Caco-2 (cell line): ENCODE results near the gene PRPF38B. TPM values are rescaled to one million over a fixed set of nuclear protein-coding genes. Genes with fewer than 3 reads are reported as not detected.

ENCODE experiments used
- Bru-seq: library from RNA; stranded (reverse); fragments of 400-500 nt; gene quantifications from one replicate; lab custom pipeline; 2021; lab: Mats Ljungman, UMichigan
- BruChase-seq, 2 experiments: library from RNA; stranded (reverse); fragments of 400-500 nt; gene quantifications; one replicate each; lab custom pipeline; 2021; lab: Mats Ljungman, UMichigan
- BruUV-seq: library from RNA; stranded (reverse); fragments of 400-500 nt; replicated peaks from 2 replicates; lab custom pipeline; 2021; lab: Mats Ljungman, UMichigan
- CTCF ChIA-PET: fragments of 300-600 bp; sonication (Branson Sonifier 250); formaldehyde crosslinking; loops from one replicate; lab custom pipeline; 2022; ENCODE audit warnings: antibody characterized with exemption; lab: Charles Lee
- POLR2A ChIA-PET: fragments of 300-600 bp; sonication (Branson Sonifier 250); formaldehyde crosslinking; loops from one replicate; lab custom pipeline; 2022; ENCODE audit warnings: antibody characterized with exemption; lab: Charles Lee
- DNase-seq, 2 experiments: peaks; one replicate each; pipeline versions ENCODE4 v3.0.0 to v3.0.0-alpha.2; 2020 to 2022
- H3K27me3 ChIP-seq: replicated peaks from 2 replicates; pipeline ENCODE4 v1.6.0; 2011; ENCODE audit warnings: low read length; ENCODE audit not compliant: control insufficient read depth, insufficient read depth
- H3K36me3 ChIP-seq: 2 replicates; pipeline ENCODE4 v1.5.1; 2011; ENCODE audit warnings: low read length; ENCODE audit not compliant: control insufficient read depth, insufficient read depth
- H3K4me1 ChIP-seq: fragments of 250-450 bp; sonication (Bioruptor Pico); 2 replicates; pipeline ENCODE4 v1.5.1; 2020; ENCODE audit warnings: mild to moderate bottlenecking
- H3K4me3 ChIP-seq: 2 replicates; pipeline ENCODE4 v1.5.1; 2011; ENCODE audit warnings: low read depth, mild to moderate bottlenecking, control low read depth, low read length
- H3K9me3 ChIP-seq: fragments of 250-450 bp; sonication (Bioruptor Pico); 2 replicates; pipeline ENCODE4 v1.5.1; 2020; ENCODE audit warnings: mild to moderate bottlenecking, moderate library complexity
- H3K27ac Mint-ChIP-seq: one replicate; pipeline ENCODE4 v1.8.0; 2022; ENCODE audit warnings: mixed read lengths; ENCODE audit not compliant: unreplicated experiment
- H3K27me3 Mint-ChIP-seq: one replicate; pipeline ENCODE4 v1.8.0; 2022; ENCODE audit warnings: mixed read lengths; ENCODE audit not compliant: insufficient read depth, unreplicated experiment
- H3K36me3 Mint-ChIP-seq: one replicate; pipeline ENCODE4 v1.8.0; 2022; ENCODE audit warnings: mild to moderate bottlenecking, mixed read lengths; ENCODE audit not compliant: insufficient read depth, unreplicated experiment
- H3K4me1 Mint-ChIP-seq: one replicate; pipeline ENCODE4 v1.8.0; 2022; ENCODE audit warnings: low read depth, mixed read lengths; ENCODE audit not compliant: unreplicated experiment
- H3K4me3 Mint-ChIP-seq: one replicate; pipeline ENCODE4 v1.8.0; 2022; ENCODE audit warnings: mild to moderate bottlenecking, moderate library complexity, mixed read lengths; ENCODE audit not compliant: unreplicated experiment
- H3K9me3 Mint-ChIP-seq: one replicate; pipeline ENCODE4 v1.8.0; 2022; ENCODE audit warnings: mixed read lengths; ENCODE audit not compliant: unreplicated experiment
- intact Hi-C: fragments of 100-400 bp; cut with micrococcal nuclease; formaldehyde crosslinking; loops from one replicate; pipeline ENCODE4 v1.10.0; 2022; ENCODE audit not compliant: unreplicated experiment
- long read RNA-seq: library from polyadenylated mRNA; stranded (forward); transcript quantifications from one replicate; pipeline ENCODE4 v2.0.0, GENCODE V29; 2022
- total RNA-seq: library from RNA; stranded (reverse); gene quantifications from 2 replicates; pipeline ENCODE4 v1.2.3, GENCODE V29; 2022
- TF ChIP-seq, protein P1 (sequence below), 2 experiments: fragments of 200-600 bp in 1 of 2; IDR thresholded peaks; 1 replicate in 1 of 2; 2 replicates in 1 of 2; pipeline versions ENCODE4 v1.5.1 to v1.8.0; 2011 to 2022; ENCODE audit warnings: antibody characterized with exemption in 1 of 2, control low read depth in 1 of 2, inconsistent platforms in 1 of 2, low read depth in 1 of 2, low read length in 1 of 2, mild to moderate bottlenecking in 1 of 2, moderate library complexity in 1 of 2; ENCODE audit not compliant: insufficient read depth in 1 of 2, severe bottlenecking in 1 of 2, unreplicated experiment in 1 of 2

The PRPF38B gene, protein sequence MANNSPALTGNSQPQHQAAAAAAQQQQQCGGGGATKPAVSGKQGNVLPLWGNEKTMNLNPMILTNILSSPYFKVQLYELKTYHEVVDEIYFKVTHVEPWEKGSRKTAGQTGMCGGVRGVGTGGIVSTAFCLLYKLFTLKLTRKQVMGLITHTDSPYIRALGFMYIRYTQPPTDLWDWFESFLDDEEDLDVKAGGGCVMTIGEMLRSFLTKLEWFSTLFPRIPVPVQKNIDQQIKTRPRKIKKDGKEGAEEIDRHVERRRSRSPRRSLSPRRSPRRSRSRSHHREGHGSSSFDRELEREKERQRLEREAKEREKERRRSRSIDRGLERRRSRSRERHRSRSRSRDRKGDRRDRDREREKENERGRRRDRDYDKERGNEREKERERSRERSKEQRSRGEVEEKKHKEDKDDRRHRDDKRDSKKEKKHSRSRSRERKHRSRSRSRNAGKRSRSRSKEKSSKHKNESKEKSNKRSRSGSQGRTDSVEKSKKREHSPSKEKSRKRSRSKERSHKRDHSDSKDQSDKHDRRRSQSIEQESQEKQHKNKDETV
- 37.7 and 37.8 TPM in 2 replicates for total RNA-seq
- Bru-seq, nascent RNA, result percentile 98 among the genes with signal in this experiment
- BruChase-seq, experiment 1, labeled RNA remaining after a 2-hour chase, result percentile 97 among the genes with signal in this experiment
- percentile 98 among the genes with signal in this experiment for BruChase-seq, experiment 2, labeled RNA remaining after a 6-hour chase
- long read RNA-seq, transcript PRPF38B-203 (6 exons, 3,693 nt), result major isoform, 27 of 53 reads
- long read RNA-seq, partial matches to known transcripts, result 14 of 53 reads
- long read RNA-seq, other reads (novel, unspliced or antisense), result 9 of 53 reads

DNA sequence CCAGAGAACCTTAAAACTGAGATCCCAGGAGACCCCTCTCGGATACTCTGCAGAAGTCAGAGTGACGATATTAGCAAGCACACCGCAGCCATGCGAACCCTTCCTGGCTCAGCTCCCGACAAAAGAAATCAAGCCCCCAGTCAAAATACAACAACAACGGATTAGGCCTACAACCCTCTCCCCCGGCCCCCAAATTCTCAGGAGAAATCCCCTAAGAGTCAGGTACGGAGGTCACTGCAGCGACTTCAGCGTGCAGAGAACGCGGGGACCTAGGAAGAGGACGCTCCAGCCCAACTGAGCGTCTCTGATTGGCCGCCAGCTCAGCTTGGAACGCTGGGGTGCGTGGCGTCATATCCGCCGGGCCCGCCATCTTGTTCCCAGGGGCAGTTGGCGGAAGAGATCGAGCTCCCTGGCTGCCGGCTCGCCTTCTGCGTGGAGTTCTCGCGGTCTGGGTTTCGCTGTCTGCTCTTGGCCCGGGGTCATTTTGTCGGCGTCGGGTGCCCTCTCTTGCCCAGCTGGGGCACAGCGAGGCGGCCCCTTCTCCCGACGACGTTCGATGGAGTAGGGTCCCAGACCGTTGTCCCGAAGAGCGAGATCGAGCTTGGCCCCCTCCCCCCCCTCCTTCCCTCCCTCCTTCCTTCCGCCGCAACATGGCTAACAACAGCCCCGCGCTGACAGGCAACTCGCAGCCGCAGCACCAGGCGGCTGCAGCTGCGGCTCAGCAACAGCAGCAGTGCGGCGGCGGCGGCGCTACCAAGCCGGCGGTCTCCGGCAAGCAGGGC lies at the start of gene PRPF38B:
Gene PRPF38B, plus strand, starts transcription at position 369 of the 782 bp plus-strand sequence. Its CDS starts 282 bp downstream, at position 651.
- intact Hi-C loops, result loop anchor here (2.0 to 5.0 kb wide), 3 partner anchors 31 to 207 kb away; partner anchors contain the start of genes HENMT1 and STXBP3
- peak within 1 kb of the TSS; percentile 99 for H3K4me3 Mint-ChIP-seq

DNA sequence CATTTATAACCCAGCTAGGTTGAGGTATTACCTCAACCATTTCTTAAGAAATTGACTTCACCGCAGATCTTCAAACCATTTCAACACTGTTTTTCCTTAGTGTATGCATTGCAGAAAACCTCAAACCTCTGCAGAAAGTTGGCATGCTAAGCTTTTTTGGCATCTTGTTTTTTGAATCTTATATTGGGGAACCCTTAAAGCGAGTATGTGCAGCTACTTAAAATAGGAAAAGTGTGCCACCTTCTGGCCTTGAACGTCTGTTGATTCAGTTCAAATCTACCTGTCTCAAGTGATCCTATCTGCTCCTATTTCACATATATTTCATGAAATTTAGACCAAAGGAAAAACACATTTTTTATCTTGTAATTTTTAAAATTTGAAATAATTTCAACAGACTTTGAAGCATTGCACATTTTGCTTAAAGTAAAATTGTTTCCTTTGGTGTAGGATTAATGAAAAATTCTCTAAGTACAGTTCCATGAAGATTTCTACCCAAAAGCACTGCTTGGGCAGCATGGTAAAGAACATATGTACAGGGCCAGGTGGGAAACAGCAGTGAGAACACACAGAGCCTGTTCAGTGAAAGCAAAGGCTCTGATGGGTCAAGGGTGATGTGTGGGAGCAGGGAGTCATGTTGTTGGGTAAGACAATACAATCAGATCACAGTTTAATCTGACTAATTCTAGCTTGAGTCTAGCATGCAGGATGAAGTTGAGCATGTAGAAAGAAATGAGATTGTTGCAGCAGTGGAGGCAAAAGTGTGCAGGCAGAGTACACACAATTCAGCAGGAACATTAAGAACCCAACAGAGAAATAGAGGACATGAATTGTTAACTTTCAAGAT lies 48.4 kb upstream of the PRPF38B start:
- no peaks in the 10 kb centered on the region for H3K27me3 Mint-ChIP-seq
- Histone ChIP-seq H3K27me3 (no peaks in the 10 kb centered on the region), H3K9me3 (no peaks in the 10 kb centered on the region), H3K36me3 (no peaks in the 10 kb centered on the region), H3K4me1 (peaks cover 11% of the 10 kb centered on the region), H3K4me3 (no peak overlapping the region)
- peak in 1 of 2 experiments; percentile 40 for DNase-seq
- intact Hi-C loops, result loop anchor here (1.0 to 2.0 kb wide), 2 partner anchors 83 to 131 kb away; partner anchors contain the start of gene EEIG2
- H3K27ac Mint-ChIP-seq, result no peak overlapping the region
- no peaks in the 10 kb centered on the region for H3K9me3 Mint-ChIP-seq
- peaks cover 18% of the 10 kb centered on the region for H3K4me1 Mint-ChIP-seq
- H3K36me3 Mint-ChIP-seq, result peaks cover 9% of the 10 kb centered on the region
- TF ChIP-seq, protein P1, sequence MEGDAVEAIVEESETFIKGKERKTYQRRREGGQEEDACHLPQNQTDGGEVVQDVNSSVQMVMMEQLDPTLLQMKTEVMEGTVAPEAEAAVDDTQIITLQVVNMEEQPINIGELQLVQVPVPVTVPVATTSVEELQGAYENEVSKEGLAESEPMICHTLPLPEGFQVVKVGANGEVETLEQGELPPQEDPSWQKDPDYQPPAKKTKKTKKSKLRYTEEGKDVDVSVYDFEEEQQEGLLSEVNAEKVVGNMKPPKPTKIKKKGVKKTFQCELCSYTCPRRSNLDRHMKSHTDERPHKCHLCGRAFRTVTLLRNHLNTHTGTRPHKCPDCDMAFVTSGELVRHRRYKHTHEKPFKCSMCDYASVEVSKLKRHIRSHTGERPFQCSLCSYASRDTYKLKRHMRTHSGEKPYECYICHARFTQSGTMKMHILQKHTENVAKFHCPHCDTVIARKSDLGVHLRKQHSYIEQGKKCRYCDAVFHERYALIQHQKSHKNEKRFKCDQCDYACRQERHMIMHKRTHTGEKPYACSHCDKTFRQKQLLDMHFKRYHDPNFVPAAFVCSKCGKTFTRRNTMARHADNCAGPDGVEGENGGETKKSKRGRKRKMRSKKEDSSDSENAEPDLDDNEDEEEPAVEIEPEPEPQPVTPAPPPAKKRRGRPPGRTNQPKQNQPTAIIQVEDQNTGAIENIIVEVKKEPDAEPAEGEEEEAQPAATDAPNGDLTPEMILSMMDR (IDR thresholded peaks at IDR 0.05; ENCODE audit: insufficient read depth in 1 of 2, low read depth in 1 of 2, low read length in 1 of 2, severe bottlenecking in 1 of 2, unreplicated experiment in 1 of 2), result peak; percentile 47 to 51
- no peak overlapping the region for H3K4me3 Mint-ChIP-seq
- CTCF ChIA-PET, result interaction anchor here (0.6 to 0.8 kb wide), 4 partner anchors 17 to 478 kb away, joined by 3 to 5 read pairs (median 4); partner anchors contain the start of gene HENMT1
- BruUV-seq, result no TSS peak
- POLR2A ChIA-PET, result no interaction called here

More for the DNA sequence above, at the start of gene PRPF38B:
- TF ChIP-seq, protein P1 (IDR thresholded peaks at IDR 0.05; ENCODE audit: insufficient read depth in 1 of 2, low read depth in 1 of 2, low read length in 1 of 2, severe bottlenecking in 1 of 2, unreplicated experiment in 1 of 2), result no peak
- Mint-ChIP-seq H3K27ac (peak within 1 kb of the TSS; percentile 65), H3K4me1 (peaks cover 7% of the 10 kb centered on the region), H3K27me3 (no peaks in the 10 kb centered on the region), H3K36me3 (peaks cover 27% of the 10 kb centered on the region), H3K9me3 (no peaks in the 10 kb centered on the region)
- CTCF ChIA-PET, result interaction anchor here (0.7 to 1.5 kb wide), 4 partner anchors 21 to 184 kb away, joined by 3 to 11 read pairs (median 3); partner anchors contain the start of genes GPSM2 and HENMT1
- no TSS peak for BruUV-seq
- Histone ChIP-seq H3K36me3 (no peaks in the 10 kb centered on the region), H3K4me1 (peaks cover 9% of the 10 kb centered on the region; the same call in 1 of the 2 replicates), H3K9me3 (no peaks in the 10 kb centered on the region), H3K27me3 (no peaks in the 10 kb centered on the region), H3K4me3 (peak within 1 kb of the TSS; percentile 56)
- DNase-seq, result peak; percentile 88 to 90
- POLR2A ChIA-PET, result interaction anchor here (0.6 to 2.4 kb wide), 14 partner anchors 9 to 86 kb away, joined by 3 to 35 read pairs (median 3); partner anchors contain the start of gene HENMT1
